Hematopoietic multipotent progenitor cell treated with erythropoietin and hydrocortisone succinate and interleukin-3 and kit ligand, for 8 days (in vitro differentiated cells): ENCODE results near the gene MVD.

ENCODE experiments used
- DNase-seq: peaks from one replicate; pipeline ENCODE4 v3.0.0-alpha.2; 2015

MVD gene

GRCh38 chr16:88654363-88655052 lies 8.4 kb downstream of the MVD start:
- no peak for DNase-seq

- DNase-seq, result no peak
These were observed 9.1 kb downstream of the MVD start for GRCh38 chr16:88653596-88654362.

GRCh38 chr16:88653101-88653500 lies 9.8 kb downstream of the MVD start:
- no peak for DNase-seq

GRCh38 chr16:88652762-88653063 lies 10.2 kb downstream of the MVD start:
- no peak for DNase-seq

GRCh38 chr16:88651989-88652761 lies 10.7 kb downstream of the MVD start:
- no peak for DNase-seq

GRCh38 chr16:88651276-88651988 lies 11.5 kb downstream of the MVD start:
- DNase-seq, result no peak

- peak; percentile 70 for DNase-seq
These were observed 12.1 kb downstream of the MVD start, which contains the start of gene CYBA for GRCh38 chr16:88650749-88651275. Gene CYBA, minus strand, starts transcription at chr16:88651053. Its CDS starts 40 bp downstream, at chr16:88651013.

GRCh38 chr16:88649924-88650748 lies 12.8 kb downstream of the MVD start:
- no peak for DNase-seq

- DNase-seq, result no peak
These were observed 13.5 kb downstream of the MVD start for GRCh38 chr16:88649195-88649923.

GRCh38 chr16:88647178-88648070 lies 15.5 kb downstream of the MVD start:
- no peak for DNase-seq

GRCh38 chr16:88646345-88647034 lies 16.4 kb downstream of the MVD start:
- no peak for DNase-seq

GRCh38 chr16:88645941-88646340 lies 16.9 kb downstream of the MVD start:
- no peak for DNase-seq

GRCh38 chr16:88645455-88645854 lies 17.4 kb downstream of the MVD start:
- DNase-seq, result no peak

GRCh38 chr16:88643644-88643932 lies 19.3 kb downstream of the MVD start:
- DNase-seq, result no peak

GRCh38 chr16:88642881-88643643 lies 19.8 kb downstream of the MVD start:
- no peak for DNase-seq

- DNase-seq, result no peak
These were observed 22.2 kb downstream of the MVD start for GRCh38 chr16:88640498-88641247.

- DNase-seq, result no peak
These were observed 22.8 kb downstream of the MVD start for GRCh38 chr16:88640039-88640495.
